Measurements from ENCODE around the gene EIF3M.

DNA sequence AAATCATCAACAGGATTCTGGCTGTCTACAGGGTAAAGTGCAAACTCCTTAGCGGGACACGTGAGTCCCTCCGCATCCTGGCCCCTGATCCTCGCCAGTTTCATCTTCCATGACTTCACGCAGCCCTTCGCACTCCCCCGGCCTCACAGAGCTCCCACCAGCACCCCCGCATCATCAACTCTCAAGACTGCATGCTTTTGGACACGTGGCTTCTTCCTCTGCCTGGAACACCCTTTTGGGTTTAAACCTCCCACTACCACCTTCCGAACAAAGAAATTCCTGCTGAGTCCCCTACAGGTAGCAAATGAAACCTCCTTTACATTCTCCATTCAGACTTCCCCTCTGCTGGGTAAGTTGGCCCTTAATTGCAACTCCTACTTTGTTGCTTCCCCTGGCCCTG lies 12.6 kb upstream of the EIF3M start:
- TF ChIP-seq, protein P1, sequence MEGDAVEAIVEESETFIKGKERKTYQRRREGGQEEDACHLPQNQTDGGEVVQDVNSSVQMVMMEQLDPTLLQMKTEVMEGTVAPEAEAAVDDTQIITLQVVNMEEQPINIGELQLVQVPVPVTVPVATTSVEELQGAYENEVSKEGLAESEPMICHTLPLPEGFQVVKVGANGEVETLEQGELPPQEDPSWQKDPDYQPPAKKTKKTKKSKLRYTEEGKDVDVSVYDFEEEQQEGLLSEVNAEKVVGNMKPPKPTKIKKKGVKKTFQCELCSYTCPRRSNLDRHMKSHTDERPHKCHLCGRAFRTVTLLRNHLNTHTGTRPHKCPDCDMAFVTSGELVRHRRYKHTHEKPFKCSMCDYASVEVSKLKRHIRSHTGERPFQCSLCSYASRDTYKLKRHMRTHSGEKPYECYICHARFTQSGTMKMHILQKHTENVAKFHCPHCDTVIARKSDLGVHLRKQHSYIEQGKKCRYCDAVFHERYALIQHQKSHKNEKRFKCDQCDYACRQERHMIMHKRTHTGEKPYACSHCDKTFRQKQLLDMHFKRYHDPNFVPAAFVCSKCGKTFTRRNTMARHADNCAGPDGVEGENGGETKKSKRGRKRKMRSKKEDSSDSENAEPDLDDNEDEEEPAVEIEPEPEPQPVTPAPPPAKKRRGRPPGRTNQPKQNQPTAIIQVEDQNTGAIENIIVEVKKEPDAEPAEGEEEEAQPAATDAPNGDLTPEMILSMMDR (IDR thresholded peaks at IDR 0.05) = no peak
- no peak for TF ChIP-seq POLR2A (IDR thresholded peaks at IDR 0.05; ENCODE audit: low read depth)
- TF ChIP-seq EP300 (IDR thresholded peaks at IDR 0.05) = no peak
- TF ChIP-seq POLR2AphosphoS5 (IDR thresholded peaks at IDR 0.05) = no peak
